Smooth muscle cell (in vitro differentiated cells): ENCODE measurements around the gene CSNK2A2. TPM values are rescaled to one million over a fixed set of nuclear protein-coding genes. Genes with fewer than 3 reads are reported as not detected.

ENCODE experiments used
- DNase-seq: peaks from one replicate; lab custom pipeline; 2025; ENCODE audit not compliant: unreplicated experiment; lab: John Stamatoyannopoulos, UW
- H2AFZ ChIP-seq: fragments of 200-600 bp; sonication (generic); 2 replicates; pipeline ENCODE4 v1.6.0; 2016; ENCODE audit warnings: antibody characterized with exemption, low read depth, mild to moderate bottlenecking
- H3F3A ChIP-seq: fragments of 200-600 bp; sonication (generic); 2 replicates; pipeline ENCODE4 v1.6.0; 2017; ENCODE audit warnings: antibody characterized with exemption, low read depth
- H3K27ac ChIP-seq: fragments of 200-600 bp; sonication (generic); 2 replicates; pipeline ENCODE4 v1.5.1; 2016; ENCODE audit warnings: low read depth, mild to moderate bottlenecking
- H3K27me3 ChIP-seq: fragments of 200-600 bp; sonication (generic); 2 replicates; pipeline ENCODE4 v1.6.1; 2016; ENCODE audit warnings: low read depth, mild to moderate bottlenecking
- H3K36me3 ChIP-seq: fragments of 200-600 bp; sonication (generic); 2 replicates; pipeline ENCODE4 v1.5.1; 2016; ENCODE audit warnings: low read depth
- H3K4me1 ChIP-seq: fragments of 200-600 bp; sonication (generic); 2 replicates; pipeline ENCODE4 v1.5.1; 2016; ENCODE audit warnings: low read depth
- H3K4me2 ChIP-seq: fragments of 200-600 bp; sonication (generic); 2 replicates; pipeline ENCODE4 v1.6.0; 2016; ENCODE audit warnings: mild to moderate bottlenecking
- H3K4me3 ChIP-seq: fragments of 200-600 bp; sonication (generic); 2 replicates; pipeline ENCODE4 v1.5.1; 2016; ENCODE audit warnings: mild to moderate bottlenecking
- H3K79me2 ChIP-seq: fragments of 200-600 bp; sonication (generic); 2 replicates; pipeline ENCODE4 v1.6.0; 2016; ENCODE audit warnings: low read depth, mild to moderate bottlenecking
- H3K9ac ChIP-seq: fragments of 200-600 bp; sonication (generic); 2 replicates; pipeline ENCODE4 v1.6.0; 2016; ENCODE audit warnings: low read depth
- H3K9me3 ChIP-seq: fragments of 200-600 bp; sonication (generic); replicated peaks from 2 replicates; pipeline ENCODE4 v1.5.1; 2016; ENCODE audit warnings: low read depth
- H4K20me1 ChIP-seq: fragments of 200-600 bp; sonication (generic); 2 replicates; pipeline ENCODE4 v1.6.0; 2016; ENCODE audit warnings: low read depth
- CTCF ChIP-seq: fragments of 200-600 bp; sonication (generic); IDR thresholded peaks from 2 replicates; pipeline ENCODE4 v1.5.1; 2017; ENCODE audit warnings: borderline replicate concordance, mild to moderate bottlenecking, antibody characterized with exemption; ENCODE audit not compliant: insufficient read depth, poor library complexity, severe bottlenecking
- WGBS: methylation state at CpG from one replicate; pipeline ENCODE4 v1.1.7; 2016; ENCODE audit warnings: low lambda C conversion rate; 5-methylcytosine and 5-hydroxymethylcytosine counted together
- polyA plus RNA-seq: library from polyadenylated mRNA; unstranded; fragments of >200 nt; fragmentation: Nextera tagmentation; extraction: Ambion mirVana; gene quantifications from 2 replicates; pipeline ENCODE4 v1.2.1, GENCODE V29; 2016
- total RNA-seq: library from RNA; depleted of rRNA; stranded (reverse); fragments of >200 nt; gene quantifications from 2 replicates; pipeline ENCODE4 v1.2.3, GENCODE V29; 2014

Gene CSNK2A2
- total and polyA plus RNA-seq, 2 experiments from 2014 or later: 16.5 to 26.3 TPM

DNA sequence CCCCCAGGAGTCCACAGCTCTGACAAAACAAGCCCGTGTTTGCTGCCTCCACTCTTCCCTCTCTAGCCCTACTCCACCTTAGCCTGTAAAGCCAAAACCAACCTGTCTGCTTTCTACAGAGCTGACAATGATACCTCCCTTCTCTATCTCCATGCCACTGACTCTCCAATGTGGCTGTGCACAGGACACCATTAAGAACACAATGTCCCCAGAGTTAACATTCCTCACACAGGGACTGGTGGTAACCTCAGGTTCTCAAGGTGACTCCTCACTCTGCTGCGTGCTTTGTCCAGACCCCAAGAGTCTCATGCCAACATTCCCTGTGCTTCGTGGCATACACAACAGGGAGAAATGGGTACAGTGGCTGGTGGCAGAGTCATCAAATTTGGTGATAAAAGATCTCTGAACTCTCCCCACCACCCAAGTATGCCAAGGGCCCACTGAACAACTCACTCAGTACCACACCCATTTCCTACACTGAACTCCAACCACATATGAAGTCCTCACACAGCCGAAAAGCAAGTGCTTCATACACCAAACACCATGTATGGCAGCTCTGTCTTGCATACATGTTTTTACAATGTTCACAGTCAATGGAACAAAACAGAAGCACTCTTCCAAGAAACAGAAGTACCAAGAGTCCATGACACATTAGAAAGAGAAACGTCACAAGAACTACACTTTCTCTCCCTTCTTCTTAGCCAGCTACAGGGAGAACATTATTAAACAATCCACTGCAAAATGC is 21.1 kb downstream of the CSNK2A2 start:
- Histone ChIP-seq H3K27ac (no peak overlapping the region), H3K9me3 (no peaks in the 10 kb centered on the region), H3K4me1 (no peaks in the 10 kb centered on the region), H3F3A (no peaks in the 10 kb centered on the region), H3K9ac (no peak overlapping the region), H4K20me1 (peaks cover 37% of the 10 kb centered on the region), H2AFZ (no peak overlapping the region), H3K27me3 (no peaks in the 10 kb centered on the region), H3K4me2 (no peak overlapping the region), H3K79me2 (peaks cover 10% of the 10 kb centered on the region), H3K36me3 (peaks cover 3% of the 10 kb centered on the region), H3K4me3 (no peak overlapping the region)
- no peak for DNase-seq
- TF ChIP-seq CTCF: no peak
- WGBS: 97% methylated on average over 5 of the region's 5 CpGs

DNA sequence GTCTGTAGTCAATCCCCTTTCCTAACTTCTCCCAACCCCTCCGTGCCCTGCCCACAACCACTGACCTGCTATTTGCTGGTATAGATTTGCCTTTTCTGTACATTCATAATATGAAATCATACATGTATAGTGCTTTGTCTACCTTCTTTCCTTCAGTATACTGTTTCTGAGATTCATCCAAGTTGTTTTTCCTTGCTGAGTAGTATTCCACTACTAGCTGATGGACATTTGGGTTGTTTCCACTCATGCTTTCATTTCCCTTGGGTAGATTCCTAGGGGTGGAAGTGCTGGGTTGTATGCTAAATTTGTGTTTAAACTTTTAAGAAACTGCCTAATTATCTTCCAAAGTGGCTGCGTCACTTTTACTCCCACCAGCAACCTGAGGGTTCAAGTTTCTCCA is 27.7 kb downstream of the CSNK2A2 start:
- H3K4me2 ChIP-seq: no peak overlapping the region
- no peak overlapping the region for H3K4me3 ChIP-seq
- no peak for DNase-seq
- H3K4me1 ChIP-seq: no peaks in the 10 kb centered on the region
- 100% methylated on average over 2 of the region's 2 CpGs for WGBS
- peaks cover 3% of the 10 kb centered on the region for H4K20me1 ChIP-seq
- H3K9ac ChIP-seq: no peak overlapping the region
- H3K27ac ChIP-seq: no peak overlapping the region
- no peaks in the 10 kb centered on the region for H3K27me3 ChIP-seq
- no peaks in the 10 kb centered on the region for H3K9me3 ChIP-seq
- no peak overlapping the region for H2AFZ ChIP-seq
- H3K36me3 ChIP-seq: peaks cover 30% of the 10 kb centered on the region
- no peaks in the 10 kb centered on the region for H3K79me2 ChIP-seq
- H3F3A ChIP-seq: no peaks in the 10 kb centered on the region
- no peak for TF ChIP-seq CTCF

DNA sequence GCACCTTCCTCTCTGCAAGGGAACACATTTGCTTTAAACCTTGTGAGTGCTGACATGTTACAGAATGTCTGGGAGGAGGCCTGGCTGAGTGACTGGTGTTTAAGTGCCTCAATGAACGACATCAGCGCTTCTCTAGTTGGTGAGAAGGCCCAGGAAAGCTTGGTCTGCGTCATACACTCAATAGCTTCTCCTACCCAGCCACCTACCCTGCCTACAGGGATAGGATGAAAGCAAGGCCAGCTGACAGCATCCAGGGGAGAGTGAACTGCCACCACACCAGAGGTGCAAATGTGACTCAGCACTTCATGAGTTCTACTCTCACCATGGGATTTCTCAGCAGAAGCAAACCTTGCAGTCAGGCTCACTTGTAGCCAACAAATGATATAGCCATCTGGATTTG is 37.1 kb downstream of the CSNK2A2 start:
- Histone ChIP-seq H3K36me3 (peaks cover 22% of the 10 kb centered on the region), H3K4me2 (no peak overlapping the region), H3K4me3 (no peak overlapping the region), H2AFZ (no peak overlapping the region), H3K27ac (no peak overlapping the region), H4K20me1 (peaks cover 4% of the 10 kb centered on the region), H3K79me2 (no peaks in the 10 kb centered on the region), H3K9me3 (no peaks in the 10 kb centered on the region), H3F3A (no peaks in the 10 kb centered on the region), H3K9ac (no peak overlapping the region), H3K4me1 (no peaks in the 10 kb centered on the region), H3K27me3 (no peaks in the 10 kb centered on the region)
- 75% methylated on average over 3 of the region's 3 CpGs for WGBS
- DNase-seq: no peak
- TF ChIP-seq CTCF: no peak

DNA sequence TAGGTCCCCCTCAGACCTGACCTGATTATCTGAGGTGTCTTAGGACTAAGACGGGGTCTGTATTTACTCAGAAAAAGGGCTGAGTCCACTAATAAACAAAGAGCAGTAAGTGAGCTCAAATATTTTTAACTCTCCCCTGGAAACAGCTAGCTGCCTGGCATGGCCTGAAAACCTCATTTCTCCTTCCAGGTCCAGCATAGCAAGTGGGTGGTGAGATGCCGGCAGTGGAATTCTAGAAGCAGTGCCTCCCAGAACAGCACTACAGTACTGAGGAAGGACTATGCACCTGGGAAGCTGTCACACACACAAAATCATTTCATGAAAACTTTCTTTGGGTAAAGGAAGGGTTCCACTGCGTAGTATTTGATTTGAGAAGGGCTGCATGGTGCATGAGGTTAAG is 39.2 kb downstream of the CSNK2A2 start:
- Histone ChIP-seq H3K4me3 (no peak overlapping the region), H3K79me2 (no peaks in the 10 kb centered on the region), H2AFZ (no peak overlapping the region), H3K27ac (no peak overlapping the region), H3K4me2 (no peak overlapping the region), H3K36me3 (peaks cover 9% of the 10 kb centered on the region), H3K27me3 (no peaks in the 10 kb centered on the region), H3K4me1 (no peaks in the 10 kb centered on the region), H3F3A (no peaks in the 10 kb centered on the region), H3K9ac (no peak overlapping the region), H3K9me3 (no peaks in the 10 kb centered on the region), H4K20me1 (no peaks in the 10 kb centered on the region)
- WGBS: 84% methylated on average over 3 of the region's 3 CpGs
- no peak for DNase-seq
- TF ChIP-seq CTCF: no peak
